Measurements from ENCODE around the gene ATP1A3. TPM values are rescaled to one million over a fixed set of nuclear protein-coding genes. Genes with fewer than 3 reads are reported as not detected.

Gene ATP1A3
- total RNA-seq, 4 donors from 2014 or later = 0.19 to 0.42 TPM; not detected in 2

- H3K36me3 ChIP-seq = no peaks in the 10 kb centered on the region
- 12 to 25% methylated on average over 7 of the region's 7 CpGs for WGBS, 2 donors
- no peaks in the 10 kb centered on the region for H3K9me3 ChIP-seq
- TF ChIP-seq POLR2A (IDR thresholded peaks at IDR 0.05) (no peak), CTCF (IDR thresholded peaks at IDR 0.05) (peak; percentile 59 to 84 (median 72))
- H3K4me1 ChIP-seq = peaks cover 0 to 24% (median 9%) of the 10 kb centered on the region in 3 donors
- DNase-seq = no peak
- H3K27ac ChIP-seq = no peak overlapping the region
- intact Hi-C loops (cut with DNase I) = no loop called here
- H3K27me3 ChIP-seq = peaks cover 19 to 100% (median 26%) of the 10 kb centered on the region in 4 donors
- no peak overlapping the region for H3K4me3 ChIP-seq
These were observed 59.1 kb downstream of the ATP1A3 start for GRCh38 chr19:41934849-41935374.

- no peak for DNase-seq
- Histone ChIP-seq H3K4me3 (no peak overlapping the region), H3K27me3 (peaks cover 24 to 100% (median 33%) of the 10 kb centered on the region in 4 donors), H3K9me3 (no peaks in the 10 kb centered on the region), H3K4me1 (peaks cover 6 to 28% (median 11%) of the 10 kb centered on the region in 3 donors), H3K36me3 (no peaks in the 10 kb centered on the region), H3K27ac (no peak overlapping the region)
- no peak for TF ChIP-seq CTCF (IDR thresholded peaks at IDR 0.05)
- no peak for TF ChIP-seq POLR2A (IDR thresholded peaks at IDR 0.05)
- WGBS, 2 donors = 57 to 61% methylated on average over 5 to 7 of the region's 7 CpGs
- intact Hi-C loops (cut with DNase I) = no loop called here
These were observed 60.2 kb downstream of the ATP1A3 start for GRCh38 chr19:41933693-41934426.

- intact Hi-C loops (cut with DNase I) = no loop called here
- no peaks in the 10 kb centered on the region for H3K9me3 ChIP-seq
- peaks cover 27 to 100% (median 43%) of the 10 kb centered on the region in 4 donors for H3K27me3 ChIP-seq
- WGBS, 2 donors = 21 to 36% methylated on average over 29 of the region's 29 CpGs
- no peaks in the 10 kb centered on the region for H3K36me3 ChIP-seq
- DNase-seq = no peak
- H3K4me1 ChIP-seq = peaks cover 17 to 38% (median 18%) of the 10 kb centered on the region in 3 donors
- no peak overlapping the region for H3K4me3 ChIP-seq
- H3K27ac ChIP-seq = no peak overlapping the region
- TF ChIP-seq CTCF (IDR thresholded peaks at IDR 0.05) (no peak), POLR2A (IDR thresholded peaks at IDR 0.05) (no peak)
These were observed 61.2 kb downstream of the ATP1A3 start for GRCh38 chr19:41932720-41933332.

- Histone ChIP-seq H3K4me3 (no peak overlapping the region), H3K27me3 (peaks cover 30 to 100% (median 46%) of the 10 kb centered on the region in 4 donors), H3K27ac (no peak overlapping the region), H3K9me3 (no peaks in the 10 kb centered on the region), H3K36me3 (no peaks in the 10 kb centered on the region), H3K4me1 (peaks cover 19 to 42% (median 21%) of the 10 kb centered on the region in 3 donors)
- 22 to 32% methylated on average over 5 to 10 of the region's 11 CpGs for WGBS, 2 donors
- intact Hi-C loops (cut with DNase I) = no loop called here
- DNase-seq = no peak
- TF ChIP-seq POLR2A (IDR thresholded peaks at IDR 0.05) (no peak), CTCF (IDR thresholded peaks at IDR 0.05) (no peak)
These were observed 61.7 kb downstream of the ATP1A3 start for GRCh38 chr19:41932259-41932719.
